Aorta (tissue), 5 donors: ENCODE measurements around the gene ARL17A. TPM values are rescaled to one million over a fixed set of nuclear protein-coding genes. Genes with fewer than 3 reads are reported as not detected.
"Not testable (repeated sequence)": the region's sequence is repeated elsewhere in the genome, so short reads cannot be mapped to it uniquely, and the experiment has no call there.

Source experiments
- ATAC-seq: fragments of 200-7000 bp; cut with Tn5 transposase; one replicate; pipeline ENCODE4 v1.9.1; 2022; ENCODE audit warnings: moderate library complexity; ENCODE audit not compliant: low FRiP score
- DNase-seq, 2 donors: peaks; one replicate each; pipeline ENCODE4 v3.0.0-alpha.2; 2020
- H3K27ac ChIP-seq, 2 donors: one replicate each; pipeline ENCODE4 v1.5.1; 2013; ENCODE audit warnings: low read length in 2 of 2, mild to moderate bottlenecking in 2 of 2, moderate library complexity in 2 of 2, control low read depth in 1 of 2, inconsistent platforms in 1 of 2, low read depth in 1 of 2
- H3K27me3 ChIP-seq, 2 donors: one replicate each; pipeline ENCODE4 v1.6.1; 2013; ENCODE audit warnings: control low read depth in 1 of 2, low read length in 1 of 2, mild to moderate bottlenecking in 1 of 2, moderate library complexity in 1 of 2; ENCODE audit not compliant: insufficient read depth in 2 of 2, control insufficient read depth in 1 of 2
- H3K36me3 ChIP-seq, 2 donors: one replicate each; pipeline ENCODE4 v1.6.1; 2013; ENCODE audit warnings: control low read depth in 1 of 2, low read length in 1 of 2, mild to moderate bottlenecking in 1 of 2; ENCODE audit not compliant: insufficient read depth in 2 of 2, control insufficient read depth in 1 of 2
- H3K4me1 ChIP-seq, 2 donors: one replicate each; pipeline ENCODE4 v1.6.1; 2013; ENCODE audit warnings: low read length in 2 of 2, control low read depth in 1 of 2, mild to moderate bottlenecking in 1 of 2, moderate library complexity in 1 of 2; ENCODE audit not compliant: insufficient read depth in 2 of 2, control insufficient read depth in 1 of 2
- H3K4me3 ChIP-seq, 2 donors: one replicate each; pipeline ENCODE4 v1.5.1; 2013; ENCODE audit warnings: low read length in 2 of 2, control low read depth in 1 of 2, mild to moderate bottlenecking in 1 of 2
- H3K9me3 ChIP-seq: one replicate; pipeline ENCODE4 v1.6.1; 2013; ENCODE audit warnings: mild to moderate bottlenecking, low read length; ENCODE audit not compliant: control insufficient read depth
- WGBS, 2 donors: extraction: QIAGEN DNeasy Blood & Tissue Kit; methylation state at CpG; one replicate each; pipeline ENCODE4 v1.1.7; 2013; 5-methylcytosine and 5-hydroxymethylcytosine counted together
- intact Hi-C, 2 donors: fragments of 100-400 bp; cut with DNase I; formaldehyde crosslinking; loops; one replicate each; pipeline versions ENCODE4 v1.14.2 to v1.15.0; 2022
- long read RNA-seq, 2 donors: library from polyadenylated mRNA; unstranded; transcript quantifications; one replicate each; pipeline ENCODE4 v2.0.0, GENCODE V29; 2020 to 2021
- polyA plus RNA-seq, 2 donors: library from polyadenylated mRNA; stranded (reverse); fragments of 200-250 nt; gene quantifications; one replicate each; pipeline ENCODE4 v1.2.3, GENCODE V29; 2013
- total RNA-seq, 2 donors: library from RNA; stranded (reverse); fragmentation: NEBNext Ultra II Directional; extraction: Animal tissue kit (Norgen Biotek cat#: 25700); gene quantifications; one replicate each; pipeline ENCODE4 v1.2.1, GENCODE V29; 2021
- donor health status: healthy with polysubstance abuse.
- donor health status: Bipolar disorder and iron deficiency.
- donor health status: DM: no; HTN: no; CAD: no.
- donor health status: DM: no; HTN: no; CAD: no.
- donor health status: DM: yes; HTN: yes; CAD: no.

ARL17A gene
- 10 to 100 TPM; 12.8 to 13.2 TPM for total RNA-seq
- polyA plus RNA-seq = 1 to 10 TPM; 4.7 to 6.9 TPM
- long read RNA-seq, donor 1, transcript ARL17A-202 (4 exons, 3,945 nt) = major isoform, 13 of 91 reads
- long read RNA-seq, donor 1, partial matches to known transcripts = 0 of 91 reads
- long read RNA-seq, donor 1, other reads (novel, unspliced or antisense) = 76 of 91 reads
- long read RNA-seq, donor 2, partial matches to known transcripts = 1 of 69 reads
- long read RNA-seq, donor 2, other reads (novel, unspliced or antisense) = 66 of 69 reads

- H3K9me3 ChIP-seq, H3K36me3 ChIP-seq, H3K27me3 ChIP-seq, H3K4me3 ChIP-seq, intact Hi-C loops, H3K27ac ChIP-seq, H3K4me1 ChIP-seq: not testable (repeated sequence)
- DNase-seq (peak; percentile 92), ATAC-seq (peak; percentile 99)
- 0% methylated on average over 7 to 15 of the region's 65 CpGs for WGBS, 2 donors
Measured at GRCh38 chr17:46579083-46580075, at the start of gene ARL17A. TSS of gene ARL17A (minus strand) at chr17:46579691. CDS start at chr17:46576322, 3,369 bp downstream.

- H3K27ac ChIP-seq, H3K36me3 ChIP-seq, ATAC-seq, H3K27me3 ChIP-seq, H3K4me1 ChIP-seq, H3K4me3 ChIP-seq, H3K9me3 ChIP-seq, DNase-seq, intact Hi-C loops: not testable (repeated sequence)
- no CpG with 5 or more reads among the region's 5 CpGs for WGBS, 2 donors
Measured at GRCh38 chr17:46628753-46629436, 49.4 kb upstream of the ARL17A start.

GRCh38 chr17:46627452-46627851 is 48.0 kb upstream of the ARL17A start:
- H3K9me3 ChIP-seq, H3K4me1 ChIP-seq, H3K4me3 ChIP-seq, H3K27ac ChIP-seq, intact Hi-C loops, H3K36me3 ChIP-seq, DNase-seq, ATAC-seq, H3K27me3 ChIP-seq: not testable (repeated sequence)
- WGBS, 2 donors = no CpG with 5 or more reads among the region's 2 CpGs

- intact Hi-C loops, H3K27me3 ChIP-seq, DNase-seq, H3K9me3 ChIP-seq, H3K27ac ChIP-seq, ATAC-seq, H3K4me3 ChIP-seq, H3K36me3 ChIP-seq, H3K4me1 ChIP-seq: not testable (repeated sequence)
- no CpG with 5 or more reads among the region's 5 CpGs for WGBS, 2 donors
Measured at GRCh38 chr17:46624726-46625125, 45.2 kb upstream of the ARL17A start.

- intact Hi-C loops = not testable (repeated sequence)
Measured at GRCh38 chr17:46623790-46624189, 44.3 kb upstream of the ARL17A start.

GRCh38 chr17:46618975-46619374 is 39.5 kb upstream of the ARL17A start:
- WGBS, 2 donors = no CpG with 5 or more reads among the region's 1 CpG
- intact Hi-C loops, H3K27ac ChIP-seq, ATAC-seq, DNase-seq, H3K4me3 ChIP-seq, H3K9me3 ChIP-seq, H3K27me3 ChIP-seq, H3K36me3 ChIP-seq, H3K4me1 ChIP-seq: not testable (repeated sequence)

More at GRCh38 chr17:46623790-46624189, 44.3 kb upstream of the ARL17A start:
- not testable (repeated sequence) for DNase-seq, H3K4me3 ChIP-seq, H3K36me3 ChIP-seq, H3K27ac ChIP-seq, ATAC-seq, H3K9me3 ChIP-seq, H3K4me1 ChIP-seq, H3K27me3 ChIP-seq
- no CpG with 5 or more reads among the region's 2 CpGs for WGBS, 2 donors

GRCh38 chr17:46617121-46617520 is 37.6 kb upstream of the ARL17A start:
- no CpG with 5 or more reads among the region's 3 CpGs for WGBS, 2 donors
- DNase-seq, H3K4me3 ChIP-seq, intact Hi-C loops, H3K27me3 ChIP-seq, ATAC-seq, H3K27ac ChIP-seq, H3K9me3 ChIP-seq, H3K4me1 ChIP-seq, H3K36me3 ChIP-seq: not testable (repeated sequence)

- H3K36me3 ChIP-seq, H3K27me3 ChIP-seq, intact Hi-C loops, H3K27ac ChIP-seq, H3K4me1 ChIP-seq, DNase-seq, ATAC-seq, H3K9me3 ChIP-seq, H3K4me3 ChIP-seq: not testable (repeated sequence)
- no CpG with 5 or more reads among the region's 1 CpG for WGBS, 2 donors
Measured at GRCh38 chr17:46613876-46614275, 34.4 kb upstream of the ARL17A start.
